Activated T-cell treated with anti-CD3 and anti-CD28 coated beads for 4 hours (primary cell): ENCODE data around the gene PAWR.

Source experiments
- DNase-seq: peaks from one replicate; pipeline ENCODE4 v3.0.0-alpha.2; 2020

Gene PAWR, protein sequence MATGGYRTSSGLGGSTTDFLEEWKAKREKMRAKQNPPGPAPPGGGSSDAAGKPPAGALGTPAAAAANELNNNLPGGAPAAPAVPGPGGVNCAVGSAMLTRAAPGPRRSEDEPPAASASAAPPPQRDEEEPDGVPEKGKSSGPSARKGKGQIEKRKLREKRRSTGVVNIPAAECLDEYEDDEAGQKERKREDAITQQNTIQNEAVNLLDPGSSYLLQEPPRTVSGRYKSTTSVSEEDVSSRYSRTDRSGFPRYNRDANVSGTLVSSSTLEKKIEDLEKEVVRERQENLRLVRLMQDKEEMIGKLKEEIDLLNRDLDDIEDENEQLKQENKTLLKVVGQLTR

DNA sequence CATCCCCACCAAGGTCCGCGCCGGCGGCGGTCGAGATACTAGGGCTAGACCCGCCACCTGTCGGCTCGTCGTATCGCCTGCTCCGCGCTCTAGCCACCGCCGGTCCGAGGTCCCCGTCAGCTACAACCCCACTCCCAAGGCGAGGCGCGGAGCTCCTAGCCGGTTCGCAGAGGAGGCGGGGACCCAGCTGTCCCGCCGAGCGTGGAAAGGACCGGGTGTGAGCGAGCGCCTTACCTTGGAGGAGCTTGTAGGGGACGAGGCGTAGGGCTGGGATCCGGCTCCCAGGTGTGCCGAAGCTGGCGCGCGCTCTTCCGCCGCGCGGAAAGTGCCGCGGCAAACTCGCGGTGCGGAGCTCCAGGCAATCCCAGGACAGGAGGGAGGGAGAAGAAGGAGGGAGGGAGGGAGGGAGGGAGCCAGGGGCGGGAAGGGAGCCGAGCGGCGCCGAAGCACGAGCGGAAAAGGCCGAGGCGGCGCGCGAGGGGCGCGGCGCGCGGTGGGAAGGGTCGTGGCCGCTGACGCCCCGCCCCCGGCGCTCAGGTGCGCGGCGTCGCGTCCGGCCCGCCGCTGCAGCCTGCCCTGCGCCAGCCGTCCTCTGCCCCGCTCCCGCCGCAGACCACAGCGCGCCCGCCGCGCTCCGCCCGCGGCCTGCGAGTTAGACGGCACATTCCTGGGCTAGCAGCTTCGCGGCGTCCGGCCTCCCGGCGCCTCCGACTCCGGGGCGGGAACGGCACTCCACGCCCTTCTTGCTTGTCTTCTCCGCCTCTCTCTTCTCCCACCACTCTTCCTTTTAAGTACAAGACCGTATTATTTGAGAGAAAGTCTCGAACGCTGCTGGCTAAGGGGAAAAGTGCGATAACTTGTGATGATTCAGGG is at the start of gene PAWR:
Gene PAWR (minus strand): TSS at position 327 of the 873 bp plus-strand sequence. CDS start 720 bp downstream, outside the sequence.
- DNase-seq, result no peak

DNA sequence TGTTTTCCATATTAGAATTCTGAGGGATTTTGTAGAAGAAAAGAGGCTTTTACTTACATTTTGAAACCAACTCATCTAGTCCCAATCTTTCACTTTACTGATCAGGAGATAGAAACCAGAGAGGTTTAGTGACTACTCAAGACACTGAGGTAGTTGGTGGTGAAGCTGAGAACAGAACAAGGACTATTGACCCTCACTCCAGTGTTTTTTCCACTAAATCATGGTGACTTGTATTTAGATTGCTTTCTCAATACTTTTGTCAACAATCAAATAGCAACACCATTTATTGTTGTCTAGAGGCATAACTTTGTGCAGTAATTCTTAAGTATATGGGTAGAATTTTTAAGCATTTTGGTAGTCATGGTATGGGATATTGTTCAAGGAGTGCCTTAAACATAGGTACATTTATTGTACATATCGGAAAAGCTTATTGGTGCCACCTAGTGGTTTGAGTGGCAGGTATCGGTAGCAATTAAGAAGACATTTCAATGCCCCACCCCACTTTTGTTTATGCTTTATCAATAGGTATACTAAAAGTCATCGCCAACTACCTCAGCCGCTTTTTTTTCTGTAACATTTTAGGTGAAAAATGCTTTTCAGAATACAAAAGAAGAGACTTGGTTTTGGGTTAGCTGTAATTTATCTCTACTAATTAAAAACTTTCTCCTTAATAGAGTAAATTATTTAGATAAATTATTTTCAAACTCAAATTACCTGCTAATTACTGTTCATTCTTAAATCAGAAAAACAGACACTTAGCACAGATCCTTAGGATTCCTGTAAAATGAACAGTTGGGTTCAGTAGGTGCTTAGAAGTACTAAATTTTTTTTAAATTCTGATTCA is 47.3 kb upstream of the PAWR start:
- no peak for DNase-seq

DNA sequence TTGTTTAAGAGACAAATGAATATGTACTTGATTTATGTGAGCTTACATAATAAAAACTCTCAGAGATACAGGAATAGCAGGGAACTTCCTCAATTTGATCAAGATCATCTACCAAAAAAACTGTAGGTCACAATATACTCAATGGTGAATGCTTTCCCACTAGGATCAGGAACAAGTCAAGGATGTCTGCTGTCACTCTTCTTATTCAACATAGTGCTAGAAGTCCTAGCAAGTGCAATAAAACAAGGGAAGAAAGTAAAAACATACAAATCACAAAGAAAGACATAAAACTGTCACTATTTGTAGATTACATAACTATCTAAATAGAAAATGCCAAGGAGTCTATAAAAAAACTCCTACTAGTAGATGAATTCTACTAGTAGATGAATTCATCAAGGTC is 41.9 kb upstream of the PAWR start:
- no peak for DNase-seq

DNA sequence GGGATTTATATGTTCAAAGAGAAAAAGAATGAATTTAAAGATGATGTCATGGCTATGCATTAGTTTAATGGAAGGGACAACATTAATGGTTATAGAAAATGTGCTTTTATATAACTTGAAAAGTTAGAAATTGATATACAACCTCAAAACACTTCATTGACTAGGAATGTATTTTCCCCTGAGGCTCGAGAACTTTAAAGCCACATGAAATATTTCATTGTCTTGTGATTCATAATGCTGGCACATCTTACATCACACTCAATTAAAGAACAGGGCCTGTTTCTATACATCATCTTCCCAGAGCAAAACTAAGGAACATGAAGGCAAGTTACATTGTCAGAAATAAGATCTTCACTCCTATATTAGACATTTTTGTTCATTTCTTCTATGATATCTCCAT is 35.2 kb upstream of the PAWR start:
- DNase-seq, result no peak

DNA sequence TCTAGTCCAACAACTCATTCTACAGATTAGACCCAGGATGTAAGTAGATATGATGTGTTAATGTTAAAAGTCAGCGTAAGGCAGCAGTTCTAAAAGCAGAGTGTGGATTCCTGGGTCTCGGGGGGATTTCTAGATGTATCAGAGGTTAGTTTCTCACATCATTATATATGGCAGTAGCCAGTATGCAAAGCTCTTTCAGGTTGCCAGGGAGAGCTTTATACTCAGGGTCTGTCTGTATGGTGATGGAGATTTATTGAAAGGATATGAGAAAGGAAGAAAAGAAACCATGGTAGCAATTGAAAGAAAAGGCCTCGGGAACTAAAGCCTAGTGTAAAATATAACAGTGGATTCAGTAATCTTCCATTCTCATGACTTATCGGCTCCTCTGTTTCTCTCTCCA is 26.2 kb upstream of the PAWR start:
- no peak for DNase-seq

DNA sequence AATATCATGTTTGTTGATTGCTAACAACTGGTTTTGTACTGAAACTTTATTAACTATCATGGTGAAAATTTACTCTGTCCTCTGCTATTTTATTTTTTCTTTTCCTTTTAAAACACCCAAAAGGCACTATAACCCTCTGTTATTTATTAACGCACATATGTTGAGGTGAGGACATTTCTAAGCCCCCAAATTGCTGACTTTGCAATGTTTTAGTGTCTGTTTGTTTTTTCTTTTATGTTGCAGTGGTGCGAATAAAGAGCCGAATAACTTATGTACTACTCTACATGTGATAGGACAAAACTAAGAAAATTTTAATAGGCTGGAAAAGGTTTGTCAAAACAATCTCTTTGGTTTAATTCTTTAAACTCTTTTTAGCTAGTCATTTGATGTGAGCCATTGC is 24.5 kb upstream of the PAWR start:
- DNase-seq, result no peak

DNA sequence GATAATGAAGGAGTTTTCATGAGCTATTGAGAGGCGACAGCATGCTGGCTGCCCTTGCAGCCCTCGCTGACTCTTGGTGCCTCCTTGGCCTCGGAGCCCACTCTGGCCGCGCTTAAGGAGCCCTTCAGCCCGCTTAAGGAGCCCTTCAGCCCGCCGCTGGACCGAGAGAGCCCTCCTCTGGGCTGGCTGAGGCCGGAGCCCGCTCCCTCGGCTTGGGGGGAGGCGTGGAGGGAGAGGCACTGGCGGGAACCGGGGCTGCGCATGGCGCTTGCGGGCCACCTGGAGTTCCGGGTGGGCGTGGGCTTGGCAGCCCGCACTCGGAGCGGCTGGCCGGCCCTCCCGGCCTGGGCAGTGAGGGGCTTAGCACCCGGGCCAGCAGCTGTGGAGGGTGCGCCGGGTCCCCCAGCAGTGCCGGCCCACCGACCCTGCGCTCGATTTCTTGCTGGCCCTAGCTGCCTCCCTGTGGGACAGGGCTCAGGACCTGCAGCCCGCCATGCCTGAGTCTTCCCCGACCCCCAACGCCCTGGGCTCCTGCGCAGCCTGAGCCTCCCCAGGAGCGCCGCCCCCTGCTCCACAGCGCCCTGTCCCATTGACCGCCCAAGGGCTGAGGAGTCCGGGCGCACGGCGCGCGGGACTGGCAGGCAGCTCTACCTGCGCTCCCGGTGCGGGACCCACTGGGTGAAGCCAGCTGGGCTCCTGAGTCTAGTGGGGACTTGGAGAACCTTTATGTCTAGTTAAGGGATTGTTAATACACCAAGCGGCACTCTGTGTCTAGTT is 20.1 kb upstream of the PAWR start:
- DNase-seq, result no peak

DNA sequence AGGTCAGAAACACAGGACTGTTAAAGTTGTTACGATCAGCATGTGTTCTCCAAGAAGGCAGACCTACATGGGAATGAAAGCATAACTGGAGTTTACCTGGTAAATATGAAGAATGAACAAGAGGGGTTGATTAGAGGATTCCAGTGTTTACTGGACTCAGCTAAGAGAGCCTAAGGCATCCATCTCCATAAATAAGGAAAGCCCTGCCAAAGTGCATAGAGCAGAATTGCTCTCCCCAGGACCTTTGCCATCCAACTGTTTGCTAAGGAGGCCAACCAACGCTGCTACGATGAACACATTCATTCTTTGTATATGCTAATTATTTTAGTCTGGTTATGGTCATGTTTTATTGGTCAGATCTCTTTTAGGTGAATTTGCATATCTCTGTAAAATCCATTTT is 17.1 kb upstream of the PAWR start:
- no peak for DNase-seq

DNA sequence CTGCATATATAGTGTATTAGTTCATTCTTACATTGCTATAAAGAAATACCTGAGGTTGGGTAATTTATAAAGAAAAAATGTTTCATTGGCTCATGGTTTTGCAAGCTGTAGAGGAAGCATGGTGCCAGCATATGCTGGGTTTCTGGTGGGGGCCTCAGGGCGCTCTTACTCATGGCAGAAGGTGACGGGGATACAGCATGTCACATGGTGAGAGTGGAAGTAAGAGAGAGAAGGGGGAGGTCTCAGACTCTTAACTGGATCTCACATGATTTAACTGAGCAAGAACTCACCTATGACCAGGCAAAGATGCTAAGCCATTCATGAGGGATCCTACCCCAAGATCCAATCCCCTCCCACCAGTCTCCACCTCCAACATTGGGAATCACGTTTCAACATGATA is 15.9 kb upstream of the PAWR start:
- DNase-seq, result no peak

DNA sequence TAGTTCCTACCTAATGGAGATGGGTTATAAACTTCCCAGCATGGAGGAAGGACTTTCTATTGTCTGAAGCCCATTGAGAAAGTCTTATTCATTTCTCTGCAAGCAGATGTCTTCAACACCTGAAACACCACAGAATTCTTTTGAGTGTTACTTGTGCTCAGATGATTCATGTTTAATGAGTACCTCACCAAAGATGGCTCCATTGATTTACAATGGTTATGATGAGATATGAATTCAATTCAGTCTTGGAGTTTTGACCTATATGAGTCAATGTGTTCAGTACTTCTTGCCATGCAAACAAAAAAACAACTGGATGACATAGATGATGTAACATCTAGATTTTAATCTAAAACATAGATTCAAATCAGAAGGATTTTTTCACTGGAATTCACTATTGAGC is 15.4 kb upstream of the PAWR start:
- DNase-seq, result no peak

DNA sequence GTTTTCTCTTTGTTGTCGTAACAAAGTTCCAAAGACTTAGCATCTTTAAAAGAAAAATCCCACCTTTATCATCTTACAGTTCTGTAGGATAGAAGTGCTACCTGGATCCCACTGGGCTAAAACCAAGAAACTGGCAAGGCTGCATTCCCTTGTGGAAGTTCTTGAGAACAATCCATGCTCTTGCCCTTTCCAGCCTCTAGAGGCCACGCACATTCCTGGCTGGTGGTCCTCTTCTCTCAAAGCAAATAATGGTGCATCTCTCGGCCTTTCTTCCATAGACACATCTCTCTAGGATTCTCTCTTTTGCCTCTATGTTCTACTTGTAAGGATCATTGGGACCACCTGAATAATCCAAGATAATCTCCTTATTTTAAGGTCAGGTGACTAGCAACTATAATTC is 8.2 kb upstream of the PAWR start:
- no peak for DNase-seq

DNA sequence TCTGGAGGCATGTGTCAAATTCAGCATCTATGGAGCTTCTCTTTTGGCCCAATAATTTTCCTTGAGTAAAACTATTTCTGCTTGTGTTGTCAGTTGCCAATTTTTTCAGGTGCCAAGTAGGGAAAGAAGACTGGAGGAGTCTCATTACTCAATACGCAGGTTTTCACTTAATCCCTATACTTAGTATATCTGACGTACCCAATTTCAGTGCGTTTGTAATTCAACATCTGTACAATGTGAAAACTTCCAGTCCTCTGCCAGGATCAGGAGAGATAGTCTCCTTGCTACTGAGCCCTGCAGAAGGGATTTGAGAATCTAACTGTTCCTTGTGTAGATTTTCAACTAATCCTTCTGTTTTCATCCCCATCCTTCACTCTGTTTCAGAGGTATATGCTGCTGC is 5.7 kb upstream of the PAWR start:
- DNase-seq, result no peak

DNA sequence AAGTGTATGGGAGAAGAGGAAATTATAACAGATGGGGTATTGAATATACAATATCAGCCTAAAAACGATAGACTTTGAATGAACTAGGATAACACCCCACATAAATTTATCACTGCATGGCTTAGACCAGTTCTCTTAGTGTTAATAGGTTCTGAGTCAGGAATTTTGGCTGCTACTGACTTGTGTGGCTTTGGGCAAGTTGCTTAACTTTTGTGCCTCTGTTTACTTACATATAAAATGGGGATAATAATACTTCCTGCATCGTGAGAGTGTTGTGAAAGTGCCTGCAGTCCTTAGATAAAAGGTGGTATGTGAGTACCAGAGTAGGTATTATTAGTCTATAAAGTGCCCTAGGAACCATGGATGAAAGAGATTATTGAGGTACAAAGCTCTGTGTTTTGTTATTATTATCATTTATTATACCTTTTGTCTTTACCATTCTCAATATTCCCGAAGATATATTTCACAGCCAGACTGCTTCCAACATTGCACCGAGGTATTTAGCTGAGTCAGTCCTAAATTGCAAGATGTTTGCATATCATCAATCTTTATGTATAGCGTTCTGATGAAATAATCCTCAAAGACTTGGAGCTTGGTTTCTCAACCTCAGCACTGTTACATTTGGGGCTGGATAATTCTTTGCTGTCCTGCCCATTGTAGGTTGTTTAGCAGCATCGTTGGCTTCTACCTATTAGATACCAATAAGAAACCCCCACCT is 2.3 kb upstream of the PAWR start:
- no peak for DNase-seq

DNA sequence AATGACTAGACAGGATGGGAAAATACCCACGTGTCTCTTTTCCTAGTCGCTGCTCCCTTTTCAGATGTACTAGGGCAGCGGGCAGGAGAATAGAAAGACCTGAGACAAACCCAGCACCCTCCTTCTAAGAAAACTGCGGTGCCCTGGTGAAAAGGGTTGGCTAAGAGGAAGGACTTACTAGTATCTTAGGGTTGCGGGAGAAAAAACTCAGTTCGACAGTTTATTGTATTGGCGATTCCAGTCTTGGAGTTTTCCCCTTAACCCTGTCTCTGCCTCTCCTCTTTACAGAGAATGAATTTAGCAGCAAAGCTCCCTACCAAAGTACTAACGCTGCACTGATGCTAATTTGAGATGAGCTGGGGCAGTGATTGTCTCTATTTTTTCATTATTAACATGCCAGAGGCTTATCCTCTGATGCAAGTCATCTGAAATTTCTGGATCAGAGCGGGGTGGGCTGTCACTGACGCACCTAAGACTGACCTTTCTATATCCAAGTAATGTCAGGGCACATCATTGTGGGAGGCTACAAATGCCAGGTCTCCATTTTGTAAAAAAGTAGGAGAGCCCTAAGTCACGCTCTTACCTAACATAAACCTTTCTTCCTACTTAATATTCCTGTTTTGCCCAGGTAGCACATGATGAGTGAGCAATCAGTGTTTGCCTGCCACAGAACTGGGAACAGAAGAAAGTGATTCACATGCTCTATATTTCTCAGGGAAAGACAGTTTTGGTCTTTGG is 916 bp upstream of the PAWR start:
- no peak for DNase-seq

DNA sequence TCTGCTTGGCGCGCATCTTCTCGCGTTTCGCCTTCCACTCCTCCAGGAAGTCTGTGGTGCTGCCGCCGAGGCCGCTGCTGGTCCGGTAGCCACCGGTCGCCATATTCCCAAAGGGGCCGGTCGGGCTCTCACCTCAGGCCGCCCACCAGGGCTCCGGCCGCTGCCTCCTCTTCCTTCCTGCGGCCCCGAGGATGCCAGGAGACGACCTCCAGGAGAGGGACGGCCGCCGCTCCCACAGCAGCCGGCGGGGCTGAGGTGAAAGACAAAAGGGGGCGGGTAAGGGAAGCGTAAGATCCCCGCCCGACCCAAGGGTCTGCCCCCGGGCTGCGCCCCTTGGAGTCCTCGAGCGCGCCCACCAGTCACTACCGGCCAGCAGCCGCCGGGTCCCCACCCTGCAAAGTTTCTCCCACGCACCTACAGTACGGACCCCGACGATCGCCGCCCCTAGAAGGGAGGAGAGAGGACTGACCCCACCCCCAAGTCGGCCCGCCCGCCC is 574 bp downstream of the PAWR start:
- no peak for DNase-seq

DNA sequence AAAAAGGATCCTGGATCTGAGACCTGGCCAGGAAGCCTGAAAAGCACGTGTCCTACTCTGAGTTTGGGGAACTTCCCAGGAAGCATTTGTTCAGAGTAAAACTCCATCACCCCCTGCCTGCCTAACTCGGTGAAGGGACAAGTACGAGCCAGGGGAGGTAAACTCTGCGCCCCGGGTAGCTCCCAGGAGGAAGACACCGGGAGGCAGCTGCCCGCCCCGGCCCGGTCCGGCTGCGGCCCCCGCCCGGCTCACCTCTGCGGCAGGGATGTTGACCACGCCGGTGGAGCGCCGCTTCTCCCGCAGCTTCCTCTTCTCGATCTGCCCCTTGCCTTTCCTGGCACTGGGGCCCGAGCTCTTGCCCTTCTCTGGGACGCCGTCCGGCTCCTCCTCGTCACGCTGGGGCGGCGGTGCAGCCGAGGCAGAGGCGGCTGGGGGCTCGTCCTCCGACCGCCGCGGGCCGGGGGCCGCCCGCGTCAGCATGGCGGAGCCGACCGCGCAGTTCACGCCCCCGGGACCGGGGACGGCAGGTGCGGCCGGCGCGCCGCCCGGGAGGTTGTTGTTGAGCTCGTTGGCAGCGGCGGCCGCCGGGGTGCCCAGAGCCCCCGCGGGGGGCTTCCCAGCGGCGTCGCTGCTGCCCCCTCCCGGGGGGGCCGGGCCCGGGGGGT is 1.2 kb downstream of the PAWR start:
- DNase-seq, result no peak

DNA sequence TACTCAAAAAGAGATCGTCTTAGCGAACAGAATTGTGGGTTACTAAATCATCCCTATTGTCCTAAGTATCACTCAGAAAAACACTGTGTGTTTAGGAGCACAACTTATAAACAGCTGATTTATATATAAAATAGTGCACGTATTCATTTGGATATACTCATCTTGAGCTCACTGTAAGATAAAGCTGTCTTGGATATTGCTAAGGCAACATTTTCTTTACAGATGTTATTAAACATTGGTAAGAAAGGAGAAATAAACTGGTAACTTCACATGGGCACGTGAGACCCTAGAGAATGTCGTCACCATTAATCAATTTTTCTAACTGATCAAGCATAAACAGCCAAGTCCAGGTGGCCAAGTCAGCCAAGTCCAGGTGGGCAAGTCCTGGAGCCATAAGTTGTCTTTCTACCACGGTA is 1.7 kb downstream of the PAWR start:
- DNase-seq, result no peak

DNA sequence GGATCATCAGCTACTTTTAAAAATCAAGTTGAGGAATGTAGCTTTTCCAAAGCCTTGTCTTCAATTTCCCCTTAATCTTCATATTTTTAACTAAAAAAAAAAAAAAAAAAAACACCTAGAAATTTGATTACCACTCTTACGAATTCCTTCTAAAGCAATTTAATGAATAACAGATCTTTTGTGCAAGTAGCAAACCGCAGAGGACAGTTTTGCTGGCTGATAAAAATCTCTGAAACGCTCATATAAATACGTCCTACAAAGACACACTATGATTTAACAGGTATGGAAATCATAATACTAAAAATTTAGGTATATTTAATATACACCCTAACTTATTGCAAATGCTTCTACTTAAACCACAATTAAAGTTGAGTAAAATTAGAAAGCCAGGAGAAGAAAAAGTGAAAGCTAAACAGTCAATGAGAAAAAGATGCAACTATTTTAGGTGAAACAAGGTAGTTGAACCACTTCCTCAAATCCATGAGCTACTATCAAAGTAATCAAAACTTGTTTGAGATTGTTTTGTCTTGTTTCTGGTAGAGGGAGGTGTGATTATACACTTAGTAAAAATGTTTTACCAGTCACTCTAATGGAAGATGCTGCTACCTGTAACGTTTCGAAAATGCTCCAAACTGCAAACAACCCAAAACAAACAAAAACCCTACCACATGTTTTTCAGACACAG is 2.2 kb downstream of the PAWR start:
- DNase-seq, result no peak

DNA sequence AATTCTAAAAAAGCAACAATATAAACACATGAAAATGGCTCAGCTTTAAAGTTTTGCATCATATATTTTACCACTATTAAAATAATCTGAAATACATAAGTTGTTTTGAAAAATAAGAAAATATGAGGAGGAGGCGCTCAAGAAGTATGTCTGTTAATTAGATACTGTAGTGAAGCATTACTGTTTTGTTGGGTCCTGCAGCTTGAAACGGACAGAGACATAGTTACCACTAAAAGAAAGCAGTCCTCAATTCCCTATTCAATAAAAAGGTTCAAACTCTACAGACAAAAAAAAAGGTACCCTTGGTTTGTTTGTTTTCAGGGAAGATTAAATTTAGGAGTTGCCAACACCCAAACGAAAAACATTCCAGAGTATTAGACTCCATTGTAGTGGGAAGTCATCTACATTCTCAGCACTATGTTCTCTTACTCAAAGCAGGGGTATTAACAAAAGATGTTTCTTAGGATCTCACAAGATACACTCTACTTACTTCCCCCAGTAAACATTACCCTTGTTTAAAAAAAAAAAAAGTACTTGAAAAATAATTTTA is 3.0 kb downstream of the PAWR start:
- DNase-seq, result no peak
